Stimulated activated CD4-positive, alpha-beta T cell treated with anti-CD3 and anti-CD28 coated beads, Interleukin-1b, Interleukin-23, amount 100 ng/mL, for 4 hours (primary cell): ENCODE data around the gene RIPPLY3.

Experiments used
- DNase-seq, 2 donors: peaks; one replicate each; pipeline ENCODE4 v3.0.0-alpha.2; 2020; ENCODE audit warnings: low read depth in 2 of 2

Gene RIPPLY3

DNA sequence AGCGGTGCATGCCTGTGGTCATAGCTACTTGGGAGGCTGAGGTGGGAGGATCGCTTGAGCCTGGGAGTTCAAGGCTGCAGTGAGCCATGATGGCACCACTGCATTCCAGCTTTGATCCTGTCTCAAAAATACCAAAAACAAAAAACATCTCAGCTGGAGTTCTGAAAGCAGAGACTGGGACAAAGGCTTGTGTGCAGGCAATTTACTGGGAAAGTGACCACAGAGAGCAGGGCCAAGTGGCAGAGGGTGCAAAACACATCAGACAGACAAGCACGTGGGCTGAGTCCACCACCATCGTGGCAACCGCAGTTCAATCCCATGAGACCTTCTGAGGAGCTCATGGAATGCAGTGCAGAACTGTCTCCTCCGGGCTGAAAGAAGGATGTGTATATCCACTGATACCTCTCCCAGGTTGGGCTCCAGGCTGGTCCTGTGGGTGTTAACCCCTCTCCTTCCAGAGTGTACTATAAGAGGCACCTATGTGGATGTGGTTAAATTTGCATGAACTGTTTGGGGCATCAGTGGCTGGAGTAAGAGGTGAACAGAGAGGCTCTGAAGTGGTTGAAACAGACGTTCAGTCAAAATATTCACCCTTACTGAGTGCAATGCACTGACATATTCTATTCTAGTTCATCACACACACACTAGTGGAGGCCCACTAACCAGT lies 55.6 kb downstream of the RIPPLY3 start:
- DNase-seq, result no peak

DNA sequence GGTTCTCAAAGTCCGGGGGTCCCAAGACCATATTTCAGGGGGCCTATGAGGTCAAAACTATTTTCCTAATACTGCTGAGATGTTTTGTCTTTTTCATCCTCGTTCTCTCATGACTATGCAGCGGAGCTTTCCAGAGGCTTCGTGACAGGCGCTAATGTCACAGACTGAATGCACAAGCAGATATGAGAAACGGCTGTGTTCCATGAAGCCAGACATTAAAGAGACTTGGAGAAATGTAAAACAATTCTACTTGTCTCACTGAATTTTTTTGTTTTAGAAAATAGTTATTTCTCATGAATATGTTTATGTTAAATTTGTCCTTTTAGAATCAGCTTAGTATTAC lies 56.1 kb downstream of the RIPPLY3 start:
- no peak for DNase-seq

GRCh38 chr21:37063433-37063832 lies 56.9 kb downstream of the RIPPLY3 start:
- no peak for DNase-seq

GRCh38 chr21:37064841-37065240 lies 58.3 kb downstream of the RIPPLY3 start:
- DNase-seq, result no peak

DNA sequence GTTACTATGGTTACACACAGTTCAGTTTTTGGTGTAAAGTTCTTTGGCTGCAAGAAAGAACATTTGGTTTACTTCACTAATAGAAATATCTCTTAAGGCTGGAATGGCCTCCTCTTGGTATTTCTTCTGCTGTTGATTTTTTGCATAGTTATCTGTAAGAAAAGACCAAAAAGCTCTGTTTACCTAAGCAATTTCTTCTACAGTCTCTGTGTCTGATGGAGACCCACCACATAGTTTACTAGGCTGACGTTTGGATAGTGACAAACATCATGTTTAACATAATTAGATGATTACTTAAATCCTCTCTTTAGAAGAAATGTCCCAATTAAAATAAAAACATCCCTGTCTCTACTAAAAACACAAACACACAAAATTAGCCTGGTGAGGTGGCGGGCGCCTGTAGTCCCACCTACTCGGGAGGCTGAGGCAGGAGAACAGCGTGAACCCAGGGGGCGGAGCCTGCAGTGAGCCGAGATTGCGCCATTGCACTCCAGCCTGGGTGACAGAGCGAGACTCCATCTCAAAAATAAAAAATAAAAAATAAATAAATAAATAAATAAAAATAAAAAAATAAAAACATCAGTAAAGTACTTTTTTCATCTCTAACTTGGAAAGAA lies 59.2 kb downstream of the RIPPLY3 start:
- no peak for DNase-seq
